DND-41 (cell line): Measurements from ENCODE around the gene SLX1B.
"Not testable (repeated sequence)": the region's sequence is repeated elsewhere in the genome, so short reads cannot be mapped to it uniquely, and the experiment has no call there.

Experiments used
- ATAC-seq: fragments of 200-7000 bp; cut with Tn5 transposase; 3 replicates; pipeline ENCODE4 v1.9.1; 2021; ENCODE audit warnings: low read depth; ENCODE audit not compliant: insufficient read depth
- DNase-seq: peaks from one replicate; pipeline ENCODE4 v3.0.0-alpha.2; 2020
- H2AFZ ChIP-seq: 2 replicates; pipeline ENCODE4 v1.6.0; 2012; ENCODE audit warnings: low read depth, low read length
- H3K27ac ChIP-seq: 2 replicates; pipeline ENCODE4 v1.5.1; 2012; ENCODE audit warnings: low read length, inconsistent platforms
- H3K27me3 ChIP-seq: fragments of 200-600 bp; sonication (generic); 2 replicates; pipeline ENCODE4 v1.6.0; 2012; ENCODE audit warnings: low read length, mild to moderate bottlenecking, inconsistent platforms; ENCODE audit not compliant: insufficient read depth, poor library complexity
- H3K36me3 ChIP-seq: 2 replicates; pipeline ENCODE4 v1.5.1; 2012; ENCODE audit warnings: low read length, inconsistent platforms; ENCODE audit not compliant: insufficient read depth
- H3K4me1 ChIP-seq: 2 replicates; pipeline ENCODE4 v1.5.1; 2012; ENCODE audit warnings: mild to moderate bottlenecking, low read length; ENCODE audit not compliant: insufficient read depth
- H3K4me2 ChIP-seq: 2 replicates; pipeline ENCODE4 v1.6.0; 2012; ENCODE audit warnings: mild to moderate bottlenecking, moderate library complexity, low read length, inconsistent platforms; ENCODE audit not compliant: insufficient read depth
- H3K4me3 ChIP-seq, 2 experiments: fragments of 200-600 bp in 1 of 2; shearing (Covaris generic) in 1 of 2; 2 replicates each; pipeline ENCODE4 v1.5.1; 2012 to 2016; ENCODE audit warnings: inconsistent platforms in 2 of 2, low read length in 2 of 2, mild to moderate bottlenecking in 2 of 2, low read depth in 1 of 2, moderate library complexity in 1 of 2
- H3K79me2 ChIP-seq: 2 replicates; pipeline ENCODE4 v1.6.0; 2012; ENCODE audit warnings: low read length, inconsistent platforms; ENCODE audit not compliant: insufficient read depth
- H3K9ac ChIP-seq: 2 replicates; pipeline ENCODE4 v1.6.0; 2012; ENCODE audit warnings: low read depth, mild to moderate bottlenecking, inconsistent platforms, low read length, moderate library complexity
- H3K9me3 ChIP-seq: 2 replicates; pipeline ENCODE4 v1.5.1; 2012; ENCODE audit warnings: low read length, moderate library complexity, mild to moderate bottlenecking, inconsistent platforms; ENCODE audit not compliant: insufficient read depth, severe bottlenecking
- H4K20me1 ChIP-seq: 2 replicates; pipeline ENCODE4 v1.6.0; 2012; ENCODE audit warnings: low read length; ENCODE audit not compliant: insufficient read depth

The SLX1B gene

DNA sequence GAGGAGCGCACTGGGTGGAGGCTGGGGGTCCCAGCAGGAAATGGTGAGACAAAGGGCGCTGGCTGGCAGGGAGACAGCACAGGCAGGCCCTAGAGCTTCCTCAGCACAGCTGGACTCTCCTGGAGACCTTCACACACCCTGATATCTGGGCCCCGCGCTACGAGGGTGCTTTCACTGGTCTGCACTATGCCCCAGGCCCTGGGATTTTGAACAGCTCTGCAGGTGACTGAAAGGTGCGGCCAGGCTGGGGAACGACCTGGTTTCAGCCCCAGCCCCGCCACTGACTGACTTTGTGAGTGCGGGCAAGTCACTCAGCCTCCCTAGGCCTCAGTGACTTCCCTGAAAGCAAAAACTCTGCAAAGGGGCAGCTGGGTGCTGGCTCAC, 6.3 kb downstream of the SLX1B start:
- H2AFZ ChIP-seq, H3K4me3 ChIP-seq, ATAC-seq, H3K36me3 ChIP-seq, DNase-seq, H3K4me2 ChIP-seq, H3K27ac ChIP-seq, H3K79me2 ChIP-seq, H3K4me1 ChIP-seq, H4K20me1 ChIP-seq, H3K27me3 ChIP-seq, H3K9me3 ChIP-seq, H3K9ac ChIP-seq: not testable (repeated sequence)

GRCh38 chr16:29465985-29466824, 11.9 kb downstream of the SLX1B start:
- not testable (repeated sequence) for H3K4me2 ChIP-seq, DNase-seq, H3K9me3 ChIP-seq, H3K79me2 ChIP-seq, H3K9ac ChIP-seq, H3K27me3 ChIP-seq, H3K27ac ChIP-seq, ATAC-seq, H3K4me1 ChIP-seq, H3K4me3 ChIP-seq, H4K20me1 ChIP-seq, H3K36me3 ChIP-seq, H2AFZ ChIP-seq

- DNase-seq, ATAC-seq, H4K20me1 ChIP-seq, H3K4me1 ChIP-seq, H3K27me3 ChIP-seq, H3K79me2 ChIP-seq, H3K4me2 ChIP-seq, H3K4me3 ChIP-seq, H3K27ac ChIP-seq, H3K36me3 ChIP-seq, H2AFZ ChIP-seq, H3K9ac ChIP-seq, H3K9me3 ChIP-seq: not testable (repeated sequence)
Observed at GRCh38 chr16:29466904-29467303, 12.6 kb downstream of the SLX1B start.

DNA sequence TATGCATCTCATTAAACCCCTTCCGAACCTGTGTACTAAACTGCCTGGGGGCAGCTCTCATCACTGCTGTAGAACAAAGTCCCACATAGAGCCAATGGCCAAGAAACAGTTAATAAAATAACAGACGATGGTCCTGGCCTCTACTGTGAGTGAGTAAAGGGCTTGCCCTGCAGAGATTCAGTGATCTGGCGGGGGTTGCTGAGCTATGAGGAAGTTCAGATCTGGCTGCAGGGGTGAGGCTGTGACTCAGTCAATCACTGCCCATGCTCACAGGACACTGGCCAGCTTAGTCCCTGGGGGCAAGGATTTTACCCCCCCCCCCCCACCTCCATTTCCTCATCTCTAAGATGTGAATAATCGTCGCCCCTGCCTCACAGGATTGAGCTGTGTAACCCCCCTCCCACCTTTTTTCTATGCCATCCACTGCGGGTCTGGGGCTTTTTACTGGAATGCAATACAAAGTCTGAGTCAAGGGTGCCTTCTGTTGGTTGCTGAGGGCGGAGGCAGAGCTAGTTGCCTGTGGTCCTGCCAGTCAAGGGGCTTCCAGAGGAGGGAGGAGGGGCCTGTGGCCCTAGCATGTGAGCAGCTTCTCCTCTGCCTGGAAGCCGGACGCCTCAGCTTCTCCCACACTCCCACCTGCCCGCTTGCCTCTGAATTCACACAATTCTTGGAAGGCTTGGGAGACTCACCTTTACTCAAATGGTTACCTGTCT, 13.5 kb downstream of the SLX1B start:
- not testable (repeated sequence) for H3K9ac ChIP-seq, H3K4me3 ChIP-seq, H3K9me3 ChIP-seq, H4K20me1 ChIP-seq, H3K27ac ChIP-seq, H3K4me1 ChIP-seq, H3K79me2 ChIP-seq, H2AFZ ChIP-seq, H3K4me2 ChIP-seq, DNase-seq, H3K27me3 ChIP-seq, H3K36me3 ChIP-seq, ATAC-seq

DNA sequence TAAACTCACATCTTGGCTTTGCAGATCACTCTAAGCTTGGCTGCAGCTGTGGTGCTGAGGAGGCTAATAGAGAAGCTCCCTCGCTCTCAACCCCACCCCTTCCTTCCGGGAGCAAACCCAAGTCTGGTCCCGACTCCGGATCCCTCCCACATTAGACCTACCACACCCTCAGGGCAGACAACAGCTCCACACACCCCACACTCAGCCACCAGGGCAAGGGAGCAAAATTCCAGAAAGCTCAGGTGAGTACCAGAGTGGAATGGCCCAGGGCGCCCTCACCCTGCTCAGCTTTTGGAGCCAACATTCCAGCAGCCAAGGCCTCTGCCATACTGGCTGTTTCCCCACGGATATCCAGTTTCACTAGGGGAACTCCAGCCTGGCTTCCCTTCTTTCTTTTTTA, 15.3 kb downstream of the SLX1B start:
- not testable (repeated sequence) for H3K79me2 ChIP-seq, H3K9me3 ChIP-seq, H3K36me3 ChIP-seq, H3K4me1 ChIP-seq, H4K20me1 ChIP-seq, H3K9ac ChIP-seq, H3K27ac ChIP-seq, H3K27me3 ChIP-seq, H3K4me3 ChIP-seq
- peak; percentile 96 for ATAC-seq
- DNase-seq, result peak; percentile 81
- Histone ChIP-seq H2AFZ (peak overlapping the region; percentile 58; the same call in 1 of the 2 replicates), H3K4me2 (peak overlapping the region; percentile 41; the same call in 1 of the 2 replicates)

- DNase-seq, H3K27me3 ChIP-seq, H3K36me3 ChIP-seq, H2AFZ ChIP-seq, H3K9me3 ChIP-seq, H4K20me1 ChIP-seq, H3K4me2 ChIP-seq, H3K4me3 ChIP-seq, H3K9ac ChIP-seq, H3K4me1 ChIP-seq, H3K27ac ChIP-seq, H3K79me2 ChIP-seq: not testable (repeated sequence)
- ATAC-seq, result peak; percentile 30; the same call in 1 of the 3 replicates
Observed at GRCh38 chr16:29472065-29472464, 17.7 kb downstream of the SLX1B start.

GRCh38 chr16:29482276-29482675, 27.9 kb downstream of the SLX1B start:
- H3K36me3 ChIP-seq, H4K20me1 ChIP-seq, H3K4me3 ChIP-seq, H3K4me2 ChIP-seq, H3K79me2 ChIP-seq, H3K27ac ChIP-seq, H3K4me1 ChIP-seq, ATAC-seq, H2AFZ ChIP-seq, H3K9me3 ChIP-seq, H3K27me3 ChIP-seq, DNase-seq, H3K9ac ChIP-seq: not testable (repeated sequence)

DNA sequence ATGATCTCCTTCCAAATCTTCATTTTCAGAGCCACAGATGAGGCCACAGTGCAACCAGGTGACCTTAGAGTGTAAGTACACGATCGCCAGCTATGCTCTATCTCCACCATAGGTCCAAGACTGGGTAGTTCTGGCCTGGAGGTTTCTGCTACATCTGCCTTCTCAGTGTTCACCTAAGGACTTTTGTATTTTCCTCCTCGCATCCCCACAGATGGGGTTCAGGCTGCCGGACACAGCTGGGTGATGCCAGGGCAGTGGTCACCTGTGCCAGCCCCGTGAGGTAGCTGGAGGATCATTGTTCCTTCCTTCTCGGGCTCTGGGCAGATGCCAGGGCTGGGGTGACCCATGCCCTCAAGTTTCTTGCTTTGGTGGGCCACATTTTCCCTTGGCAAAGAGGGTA, 52.0 kb downstream of the SLX1B start, which contains the start of gene NPIPB12:
Gene NPIPB12 (minus strand): TSS at position 101 of the 400 bp plus-strand sequence.
- H3K4me2 ChIP-seq, H2AFZ ChIP-seq, H3K27ac ChIP-seq, H3K9ac ChIP-seq, ATAC-seq, H3K9me3 ChIP-seq, H4K20me1 ChIP-seq, H3K4me1 ChIP-seq, H3K36me3 ChIP-seq, H3K79me2 ChIP-seq, DNase-seq, H3K4me3 ChIP-seq, H3K27me3 ChIP-seq: not testable (repeated sequence)
